ENCODE results near the gene HS6ST2. TPM values are rescaled to one million over a fixed set of nuclear protein-coding genes. Genes with fewer than 3 reads are reported as not detected.

The HS6ST2 gene
- total and polyA plus RNA-seq, 2 experiments from 2014 or later, result not detected

DNA sequence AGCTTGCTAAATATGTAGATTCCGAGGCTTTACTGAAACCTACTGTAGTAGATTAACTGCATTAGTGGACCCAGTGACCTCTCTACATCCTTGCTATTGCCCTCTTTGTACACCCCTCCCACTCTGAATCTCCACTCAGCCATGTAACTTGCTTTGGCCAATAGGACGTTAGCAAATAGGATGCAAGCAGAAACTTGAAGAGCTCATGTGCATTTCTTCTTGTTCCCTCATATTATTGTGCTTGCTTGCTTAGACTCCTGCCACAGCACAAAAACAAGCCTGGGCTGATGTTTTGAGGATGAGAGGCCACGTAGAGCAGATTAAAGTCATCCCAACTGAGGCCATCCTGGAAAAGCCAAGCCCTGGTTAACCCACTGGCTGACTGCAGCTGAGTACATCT is 147.9 kb downstream of the HS6ST2 start:
- in situ Hi-C loops (cut with MboI), result no loop called here
- H3K36me3 ChIP-seq (ENCODE audit: low read depth), result no peaks in the 10 kb centered on the region
- no peaks in the 10 kb centered on the region for H3K79me2 ChIP-seq (ENCODE audit: insufficient read depth)
- H3K4me2 ChIP-seq (ENCODE audit: unreplicated experiment), result no peak overlapping the region
- H3K27me3 ChIP-seq (replicated peaks; ENCODE audit: insufficient read depth), result no peaks in the 10 kb centered on the region
- H3K9me3 ChIP-seq (ENCODE audit: low read depth), result no peaks in the 10 kb centered on the region
- no peaks in the 10 kb centered on the region for H3F3A ChIP-seq (ENCODE audit: insufficient read depth)
- H3K9ac ChIP-seq, result no peak overlapping the region
- TF ChIP-seq EZH2phosphoT487 (IDR thresholded peaks at IDR 0.05; ENCODE audit: insufficient read depth, low read depth), result no peak
- no peak for TF ChIP-seq EZH2 (IDR thresholded peaks at IDR 0.05; ENCODE audit: insufficient read depth, poor library complexity, severe bottlenecking)
- H3K27ac ChIP-seq, result no peak overlapping the region
- DNase-seq, result no peak
- H3K9me2 ChIP-seq (ENCODE audit: insufficient read depth), result no peaks in the 10 kb centered on the region
- no peak overlapping the region for H3K4me3 ChIP-seq
- H4K20me1 ChIP-seq (ENCODE audit: insufficient read depth), result no peaks in the 10 kb centered on the region
- no peak overlapping the region for H2AFZ ChIP-seq
- 19 to 21% methylated on average over 3 of the region's 3 CpGs for WGBS, 2 experiments (ENCODE audit: low coverage in 1 of 2, low lambda C conversion rate in 2 of 2, missing lambda C conversion rate in 2 of 2)
- no peaks in the 10 kb centered on the region for H3K4me1 ChIP-seq (ENCODE audit: insufficient read depth)

- no peak overlapping the region for H3K4me2 ChIP-seq (ENCODE audit: unreplicated experiment)
- TF ChIP-seq EZH2 (IDR thresholded peaks at IDR 0.05; ENCODE audit: insufficient read depth, poor library complexity, severe bottlenecking), result no peak
- no peak for TF ChIP-seq EZH2phosphoT487 (IDR thresholded peaks at IDR 0.05; ENCODE audit: insufficient read depth, low read depth)
- no peaks in the 10 kb centered on the region for H3F3A ChIP-seq (ENCODE audit: insufficient read depth)
- H3K4me3 ChIP-seq, result no peak overlapping the region
- H3K79me2 ChIP-seq (ENCODE audit: insufficient read depth), result no peaks in the 10 kb centered on the region
- WGBS, 2 experiments (ENCODE audit: low coverage in 1 of 2, low lambda C conversion rate in 2 of 2, missing lambda C conversion rate in 2 of 2), result 5 to 8% methylated on average over 2 of the region's 2 CpGs
- no peak for DNase-seq
- no peak overlapping the region for H3K27ac ChIP-seq
- no peaks in the 10 kb centered on the region for H3K9me2 ChIP-seq (ENCODE audit: insufficient read depth)
- H3K9me3 ChIP-seq (ENCODE audit: low read depth), result no peaks in the 10 kb centered on the region
- H4K20me1 ChIP-seq (ENCODE audit: insufficient read depth), result no peaks in the 10 kb centered on the region
- H2AFZ ChIP-seq, result no peak overlapping the region
- no peaks in the 10 kb centered on the region for H3K4me1 ChIP-seq (ENCODE audit: insufficient read depth)
- in situ Hi-C loops (cut with MboI), result no loop called here
- no peaks in the 10 kb centered on the region for H3K36me3 ChIP-seq (ENCODE audit: low read depth)
- no peaks in the 10 kb centered on the region for H3K27me3 ChIP-seq (replicated peaks; ENCODE audit: insufficient read depth)
- no peak overlapping the region for H3K9ac ChIP-seq
Observed at GRCh38 chrX:132809581-132809980, 148.8 kb downstream of the HS6ST2 start.

DNA sequence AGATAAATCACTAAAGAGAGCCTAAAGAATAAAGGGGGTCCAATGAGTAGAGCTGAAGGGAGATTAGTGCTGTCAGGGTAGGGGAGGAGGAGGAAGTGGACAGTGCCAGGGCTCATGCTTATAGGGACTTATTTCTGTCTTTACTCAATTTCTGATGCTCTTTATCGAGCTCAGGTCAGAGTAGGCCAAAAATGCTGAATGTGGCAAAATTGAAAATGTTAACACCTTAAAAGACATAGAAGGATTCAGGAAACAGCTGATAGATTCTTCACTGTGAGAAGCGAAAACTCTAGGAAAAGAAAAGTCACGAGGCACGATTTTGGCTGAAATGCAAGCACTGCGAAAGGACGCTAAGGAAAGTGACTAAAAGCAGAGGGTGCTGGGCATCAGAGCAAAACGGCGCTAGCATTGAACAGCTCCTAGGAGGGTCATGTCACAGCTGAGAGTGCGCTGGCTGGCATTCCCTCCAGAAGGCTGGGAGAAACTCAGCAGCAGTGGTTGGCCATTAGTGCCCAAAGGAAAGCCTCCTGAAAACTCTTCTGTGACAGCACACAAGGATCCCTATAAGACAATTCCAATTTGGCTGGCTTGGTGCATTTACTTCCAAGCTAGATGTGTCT is 150.9 kb downstream of the HS6ST2 start:
- no peaks in the 10 kb centered on the region for H3K79me2 ChIP-seq (ENCODE audit: insufficient read depth)
- H3F3A ChIP-seq (ENCODE audit: insufficient read depth), result no peaks in the 10 kb centered on the region
- H3K36me3 ChIP-seq (ENCODE audit: low read depth), result no peaks in the 10 kb centered on the region
- no peak overlapping the region for H2AFZ ChIP-seq
- H3K27ac ChIP-seq, result no peak overlapping the region
- H3K4me2 ChIP-seq (ENCODE audit: unreplicated experiment), result no peak overlapping the region
- no peaks in the 10 kb centered on the region for H4K20me1 ChIP-seq (ENCODE audit: insufficient read depth)
- no peak overlapping the region for H3K4me3 ChIP-seq
- 55 to 72% methylated on average over 9 of the region's 9 CpGs for WGBS, 2 experiments (ENCODE audit: low coverage in 1 of 2, low lambda C conversion rate in 2 of 2, missing lambda C conversion rate in 2 of 2)
- no peaks in the 10 kb centered on the region for H3K9me3 ChIP-seq (ENCODE audit: low read depth)
- TF ChIP-seq EZH2phosphoT487 (IDR thresholded peaks at IDR 0.05; ENCODE audit: insufficient read depth, low read depth) (no peak), EZH2 (IDR thresholded peaks at IDR 0.05; ENCODE audit: insufficient read depth, poor library complexity, severe bottlenecking) (no peak)
- H3K4me1 ChIP-seq (ENCODE audit: insufficient read depth), result no peaks in the 10 kb centered on the region
- in situ Hi-C loops (cut with MboI), result no loop called here
- no peaks in the 10 kb centered on the region for H3K27me3 ChIP-seq (replicated peaks; ENCODE audit: insufficient read depth)
- H3K9me2 ChIP-seq (ENCODE audit: insufficient read depth), result no peaks in the 10 kb centered on the region
- DNase-seq, result no peak
- H3K9ac ChIP-seq, result no peak overlapping the region

- H2AFZ ChIP-seq, result no peak overlapping the region
- 50 to 57% methylated on average over 4 of the region's 4 CpGs for WGBS, 2 experiments (ENCODE audit: low coverage in 1 of 2, low lambda C conversion rate in 2 of 2, missing lambda C conversion rate in 2 of 2)
- no peaks in the 10 kb centered on the region for H3K9me2 ChIP-seq (ENCODE audit: insufficient read depth)
- H3K4me3 ChIP-seq, result no peak overlapping the region
- no peak overlapping the region for H3K9ac ChIP-seq
- H3K4me2 ChIP-seq (ENCODE audit: unreplicated experiment), result no peak overlapping the region
- H3F3A ChIP-seq (ENCODE audit: insufficient read depth), result no peaks in the 10 kb centered on the region
- no peaks in the 10 kb centered on the region for H3K4me1 ChIP-seq (ENCODE audit: insufficient read depth)
- no peaks in the 10 kb centered on the region for H3K9me3 ChIP-seq (ENCODE audit: low read depth)
- DNase-seq, result no peak
- H3K79me2 ChIP-seq (ENCODE audit: insufficient read depth), result no peaks in the 10 kb centered on the region
- TF ChIP-seq EZH2 (IDR thresholded peaks at IDR 0.05; ENCODE audit: insufficient read depth, poor library complexity, severe bottlenecking), result no peak
- no peaks in the 10 kb centered on the region for H3K27me3 ChIP-seq (replicated peaks; ENCODE audit: insufficient read depth)
- H4K20me1 ChIP-seq (ENCODE audit: insufficient read depth), result no peaks in the 10 kb centered on the region
- in situ Hi-C loops (cut with MboI), result no loop called here
- H3K36me3 ChIP-seq (ENCODE audit: low read depth), result no peaks in the 10 kb centered on the region
- H3K27ac ChIP-seq, result no peak overlapping the region
Observed at GRCh38 chrX:132802033-132802432, 156.4 kb downstream of the HS6ST2 start.

GRCh38 chrX:132795181-132795580 is 163.2 kb downstream of the HS6ST2 start:
- DNase-seq, result no peak
- Histone ChIP-seq H3K9ac (no peak overlapping the region), H3F3A (ENCODE audit: insufficient read depth) (no peaks in the 10 kb centered on the region), H3K27me3 (replicated peaks; ENCODE audit: insufficient read depth) (no peaks in the 10 kb centered on the region), H3K4me3 (no peak overlapping the region), H3K9me2 (ENCODE audit: insufficient read depth) (no peaks in the 10 kb centered on the region), H2AFZ (no peak overlapping the region), H3K4me2 (ENCODE audit: unreplicated experiment) (no peak overlapping the region), H3K79me2 (ENCODE audit: insufficient read depth) (no peaks in the 10 kb centered on the region), H3K9me3 (ENCODE audit: low read depth) (no peaks in the 10 kb centered on the region), H3K4me1 (ENCODE audit: insufficient read depth) (no peaks in the 10 kb centered on the region), H3K36me3 (ENCODE audit: low read depth) (no peaks in the 10 kb centered on the region), H4K20me1 (ENCODE audit: insufficient read depth) (no peaks in the 10 kb centered on the region), H3K27ac (no peak overlapping the region)
- TF ChIP-seq EZH2 (IDR thresholded peaks at IDR 0.05; ENCODE audit: insufficient read depth, poor library complexity, severe bottlenecking), result no peak
- TF ChIP-seq EZH2phosphoT487 (IDR thresholded peaks at IDR 0.05; ENCODE audit: insufficient read depth, low read depth), result no peak
- in situ Hi-C loops (cut with MboI), result no loop called here
- WGBS, 2 experiments (ENCODE audit: low coverage in 1 of 2, low lambda C conversion rate in 2 of 2, missing lambda C conversion rate in 2 of 2), result 69 to 71% methylated on average over 4 of the region's 4 CpGs
